ENCODE measurements around the gene TNP2. TPM values are rescaled to one million over a fixed set of nuclear protein-coding genes. Genes with fewer than 3 reads are reported as not detected.

TNP2 gene
- total RNA-seq, result not detected in 2 replicates

GRCh38 chr16:11268921-11269375 is at the start of gene TNP2:
Gene TNP2, minus strand, starts transcription at chr16:11269325. Its CDS starts 63 bp downstream, at chr16:11269262.

GRCh38 chr16:11280616-11281522 is 11.7 kb upstream of the TNP2 start, which contains the start of gene PRM1:
Gene PRM1, minus strand, starts transcription at chr16:11281330. Its CDS starts 92 bp downstream, at chr16:11281238.

GRCh38 chr16:11276143-11276895 is 7.2 kb upstream of the TNP2 start, which contains the start of gene PRM2:
Gene PRM2, minus strand, starts transcription at chr16:11276480. Its CDS starts 110 bp downstream, at chr16:11276370.

GRCh38 chr16:11272921-11273720 is 4.0 kb upstream of the TNP2 start, which contains the start of gene PRM3:
Gene PRM3, minus strand, starts transcription at chr16:11273629. Its CDS starts 34 bp downstream, at chr16:11273595.

GRCh38 chr16:11255737-11256660 is 13.1 kb downstream of the TNP2 start, which contains the start of gene SOCS1:
Gene SOCS1, minus strand, starts transcription at chr16:11256204. Its CDS starts 726 bp downstream, at chr16:11255478.

Other genes with a start within 250 kb of the TNP2 start
- 2.3 and 4.6 TPM in 2 replicates for gene SOCS1, start 13.1 kb downstream of the TNP2 start, total RNA-seq
- not detected in 2 replicates for gene PRM3, start 4.3 kb upstream of the TNP2 start, total RNA-seq
- not detected in 2 replicates for gene PRM2, start 7.2 kb upstream of the TNP2 start, total RNA-seq
- gene PRM1, start 12.0 kb upstream of the TNP2 start, total RNA-seq, result not detected in 2 replicates
- 1.7 and 4.0 TPM in 2 replicates for gene RMI2, start 76.1 kb upstream of the TNP2 start, total RNA-seq